HL-60/S4 treated with phorbol 12-myristate 13-acetate at 8.2 ng/mL for 4 days and 3 days (cell line): ENCODE data around the gene RANBP17.

Experiments used
- in situ Hi-C: fragments of 300-500 bp; cut with MboI; formaldehyde crosslinking; loops from 2 replicates; pipeline ENCODE4 v1.15.0; 2022; ENCODE audit warnings: low sequenced_read_pairs

Gene RANBP17

DNA sequence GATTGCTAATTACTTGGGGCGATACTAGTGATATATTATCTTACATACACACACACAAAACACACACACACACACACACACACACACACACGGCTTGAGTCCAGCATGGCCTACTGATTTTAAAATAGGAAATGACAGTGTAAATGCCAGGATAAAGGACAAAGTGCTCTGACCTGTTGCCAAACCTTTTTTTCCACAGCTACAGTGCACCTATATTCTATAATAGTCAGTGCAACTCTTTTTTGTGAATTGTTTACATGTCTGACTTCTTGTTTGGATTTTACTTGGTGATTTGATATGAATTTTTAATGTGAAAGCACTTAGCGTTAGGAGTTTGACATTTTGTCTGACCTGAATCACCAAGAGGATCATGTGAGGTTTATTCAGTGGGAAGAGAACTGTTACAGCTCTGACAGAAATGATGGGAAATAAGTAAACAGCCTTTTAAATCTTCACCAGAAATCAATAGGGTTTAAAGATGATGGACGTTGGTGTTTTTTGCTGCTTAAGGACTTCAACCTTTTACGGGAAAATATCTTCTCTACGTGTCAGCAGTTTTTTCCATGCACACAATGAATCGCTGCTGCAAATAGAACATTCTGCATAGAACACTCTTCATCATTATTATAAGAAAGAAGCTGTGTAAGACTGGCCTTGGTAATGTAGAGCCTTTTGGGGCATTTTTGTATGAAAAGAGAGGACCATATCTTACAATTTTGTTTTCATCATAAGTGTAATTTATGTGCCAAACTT is 218.5 kb downstream of the RANBP17 start:
- in situ Hi-C loops = no loop called here

DNA sequence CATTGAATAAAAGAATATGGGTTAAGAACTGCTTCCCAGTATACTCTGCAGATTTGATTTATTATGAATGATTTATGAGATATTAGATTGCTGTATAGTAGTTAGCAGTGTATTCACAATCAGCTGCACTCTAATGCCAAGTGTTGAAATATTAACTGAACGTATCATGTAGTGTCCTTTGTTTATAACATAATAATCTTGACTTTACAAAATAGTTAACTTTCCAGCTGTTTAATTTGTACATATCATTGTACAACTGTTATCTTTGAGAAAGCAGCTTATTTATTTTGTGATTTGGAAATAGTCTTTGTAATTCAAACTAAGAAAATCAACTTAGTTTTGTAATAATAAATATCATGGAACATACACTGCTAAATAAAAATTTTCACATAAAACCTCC is 219.5 kb downstream of the RANBP17 start:
- in situ Hi-C loops = no loop called here

DNA sequence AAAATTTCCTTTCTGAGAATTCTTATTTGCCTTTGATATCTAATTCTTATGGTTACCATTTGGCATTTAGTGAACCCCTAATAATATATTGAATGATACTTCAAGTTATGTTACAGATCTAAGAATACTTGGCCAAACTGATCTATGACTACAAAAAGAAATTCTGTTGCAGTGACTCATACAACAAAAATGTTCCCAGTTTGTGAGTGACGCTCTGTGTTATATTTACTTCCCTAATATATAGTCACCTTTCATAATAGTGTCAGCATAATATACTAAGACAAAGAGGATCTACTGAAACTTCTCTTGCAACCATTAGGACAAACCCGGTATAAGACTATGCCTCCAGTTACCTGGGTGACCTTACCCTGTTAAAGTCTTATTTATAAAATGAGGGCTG is 230.4 kb downstream of the RANBP17 start:
- in situ Hi-C loops = no loop called here

- in situ Hi-C loops = no loop called here
Measured at GRCh38 chr5:171093598-171093997, 231.8 kb downstream of the RANBP17 start.

GRCh38 chr5:171094356-171094755 is 232.5 kb downstream of the RANBP17 start:
- in situ Hi-C loops = no loop called here

- in situ Hi-C loops = no loop called here
Measured at GRCh38 chr5:171102877-171103610, 241.2 kb downstream of the RANBP17 start.

DNA sequence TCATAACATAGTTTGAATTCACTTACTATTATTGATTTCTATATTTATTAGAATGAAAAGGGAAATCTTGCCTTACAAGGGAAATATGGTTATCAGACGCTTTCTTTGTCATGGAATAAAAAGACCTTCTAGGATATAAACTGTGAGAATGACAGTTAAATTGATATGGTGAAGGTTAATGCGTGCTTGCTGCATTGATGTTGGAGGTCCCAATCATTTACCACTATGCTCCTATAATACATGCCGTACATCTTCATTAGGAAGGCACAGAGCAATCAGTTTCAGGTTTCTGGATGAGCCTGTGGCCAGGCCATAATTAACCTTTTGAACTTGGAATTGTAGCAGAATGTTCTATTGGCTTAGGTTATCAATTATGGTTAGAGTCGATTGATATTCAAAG is 245.9 kb downstream of the RANBP17 start:
- in situ Hi-C loops = no loop called here

GRCh38 chr5:171115519-171115918 is 253.7 kb downstream of the RANBP17 start:
- in situ Hi-C loops = no loop called here

DNA sequence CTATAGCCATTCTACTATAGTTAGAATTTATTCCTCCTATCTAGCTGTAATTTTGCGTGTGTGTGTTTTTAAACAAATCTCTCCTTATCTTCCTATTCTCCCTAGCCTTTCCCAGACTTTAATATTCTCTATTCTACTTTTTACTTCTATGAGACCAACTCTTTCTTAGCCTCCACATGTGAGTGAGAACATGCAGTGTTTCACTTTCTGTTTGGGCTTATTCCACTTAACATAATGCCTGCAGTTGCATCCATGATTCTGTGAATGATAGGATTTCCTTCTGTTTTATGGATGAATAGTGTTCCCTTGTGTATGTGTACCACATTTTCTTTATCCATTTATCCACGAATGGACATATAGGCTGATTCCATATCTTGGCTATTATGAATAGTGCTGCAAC is 254.9 kb downstream of the RANBP17 start:
- in situ Hi-C loops = no loop called here

GRCh38 chr5:171120986-171121622 is 259.3 kb downstream of the RANBP17 start:
- in situ Hi-C loops = no loop called here

DNA sequence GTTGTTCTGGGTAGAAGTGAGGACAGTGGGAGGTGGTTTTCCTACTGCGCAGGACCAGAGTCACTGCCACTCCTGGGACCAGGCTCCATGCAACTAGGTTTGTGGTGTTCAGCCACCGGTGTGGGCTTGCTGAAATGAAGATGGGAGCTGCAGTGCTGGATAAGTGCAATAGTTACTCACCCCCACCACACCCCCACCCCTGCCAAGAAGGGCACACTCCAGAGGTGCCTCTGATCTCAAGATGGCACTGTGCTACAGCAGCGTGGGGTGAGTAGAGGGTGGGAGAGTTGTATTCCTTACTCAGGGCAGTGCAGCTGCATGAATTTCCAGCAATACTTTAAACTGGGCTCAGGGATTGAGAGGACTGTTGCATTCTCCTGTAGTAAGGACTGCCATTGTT is 259.8 kb downstream of the RANBP17 start:
- in situ Hi-C loops = no loop called here

DNA sequence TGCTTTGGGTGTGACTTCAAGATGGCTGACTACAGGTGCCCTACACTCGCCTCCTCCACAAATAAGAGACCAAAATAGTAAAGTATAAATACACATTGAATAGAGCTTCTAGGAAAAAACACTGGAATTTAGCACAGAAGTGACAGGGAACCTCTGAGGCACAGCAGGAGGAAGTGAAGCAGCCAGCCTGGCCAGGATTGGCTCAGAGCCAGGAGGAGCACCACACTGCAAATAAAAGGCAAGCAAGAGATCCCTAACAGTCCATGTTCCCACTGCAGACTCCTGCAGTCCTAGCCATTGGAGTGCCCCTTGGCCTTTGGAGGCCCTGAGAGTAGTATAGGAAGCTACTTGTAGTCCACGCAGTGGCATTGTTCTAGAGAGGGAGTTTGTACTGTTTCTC is 260.6 kb downstream of the RANBP17 start:
- in situ Hi-C loops = no loop called here

- in situ Hi-C loops = no loop called here
Measured at GRCh38 chr5:171123417-171123816, 261.6 kb downstream of the RANBP17 start.

DNA sequence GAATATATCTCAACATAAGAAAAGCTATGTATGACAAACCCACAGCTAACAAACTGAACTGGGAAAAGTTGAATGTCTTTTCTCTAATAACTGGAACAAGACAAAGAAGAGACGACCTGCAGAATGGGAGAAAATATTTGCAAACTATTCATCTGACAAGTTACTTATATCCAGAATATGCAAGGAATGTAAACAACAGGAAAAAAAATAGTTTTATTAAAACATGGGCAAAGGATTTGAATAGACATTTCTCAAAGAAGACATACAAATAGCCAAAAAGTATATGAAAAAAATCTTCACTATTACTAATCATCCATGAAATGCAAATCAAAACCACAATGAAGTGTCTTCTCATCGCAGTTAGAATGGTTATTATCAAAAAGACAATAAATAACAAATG is 265.5 kb downstream of the RANBP17 start:
- in situ Hi-C loops = no loop called here

GRCh38 chr5:171128136-171128535 is 266.3 kb downstream of the RANBP17 start:
- in situ Hi-C loops = no loop called here

GRCh38 chr5:171129308-171129707 is 267.5 kb downstream of the RANBP17 start:
- in situ Hi-C loops = no loop called here

DNA sequence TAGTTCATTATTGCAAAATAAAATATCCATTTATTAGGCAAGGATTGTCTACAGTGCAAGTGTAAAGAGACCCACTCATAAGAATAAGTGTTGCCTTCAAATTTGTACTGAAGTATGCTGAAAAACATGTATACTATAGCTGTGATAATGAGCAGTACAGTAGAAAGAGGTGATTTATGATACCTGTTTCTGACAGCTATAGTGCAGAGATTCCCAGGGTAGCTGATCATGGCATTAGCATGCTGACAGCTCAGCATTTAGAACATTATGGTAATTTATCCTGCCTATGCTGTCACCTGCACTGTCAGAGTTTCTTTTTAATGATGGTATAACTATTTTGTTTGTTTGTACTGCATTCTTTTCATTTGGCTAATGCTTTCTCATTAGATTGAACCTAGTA is 269.7 kb downstream of the RANBP17 start:
- in situ Hi-C loops = no loop called here

DNA sequence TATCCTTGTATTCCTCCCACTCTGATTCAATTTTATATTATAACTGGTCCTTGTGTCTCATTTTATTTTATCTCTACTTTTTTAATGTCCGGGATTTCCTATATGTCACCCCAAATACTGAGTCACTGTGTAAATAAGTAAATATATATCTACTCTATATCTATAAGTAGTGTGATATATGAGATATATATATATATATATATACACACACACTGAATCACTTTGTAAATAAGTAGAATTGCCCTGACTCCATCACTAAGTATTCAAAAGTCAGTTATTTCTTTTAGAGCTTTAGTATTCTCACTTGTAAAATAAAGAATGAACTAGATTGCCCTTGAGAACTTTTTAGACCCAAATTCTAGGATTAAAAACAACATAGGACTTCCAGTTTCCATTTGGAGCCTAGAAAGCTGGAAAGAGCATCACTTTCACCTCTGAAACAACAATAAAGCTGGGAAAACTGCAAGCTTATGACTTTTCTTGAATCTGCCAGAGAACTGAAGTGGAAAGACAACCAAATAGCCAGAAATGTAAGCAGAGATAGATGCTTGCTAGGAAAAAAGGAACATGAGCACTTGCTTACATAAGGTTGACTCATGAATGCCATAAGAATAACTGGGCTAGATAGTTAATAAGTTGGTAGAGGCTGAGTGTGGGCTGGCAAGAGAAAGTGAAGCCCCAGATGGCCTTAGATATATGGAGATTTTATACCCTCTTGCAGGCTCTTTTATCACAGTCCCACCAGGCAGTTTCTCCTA is 276.1 kb downstream of the RANBP17 start:
- in situ Hi-C loops = no loop called here

GRCh38 chr5:171139227-171139626 is 277.4 kb downstream of the RANBP17 start:
- in situ Hi-C loops = no loop called here

- in situ Hi-C loops = no loop called here
Measured at GRCh38 chr5:171142617-171143016, 280.8 kb downstream of the RANBP17 start.

- in situ Hi-C loops = no loop called here
Measured at GRCh38 chr5:171143171-171143570, 281.4 kb downstream of the RANBP17 start.
